ENCODE data around the gene INO80D.

- TF ChIP-seq FOXM1 (CRISPR knock-in tag; IDR thresholded peaks at IDR 0.05) (no peak), CTCF (CRISPR knock-in tag; IDR thresholded peaks at IDR 0.05) (no peak), ZNF10 (CRISPR knock-in tag; IDR thresholded peaks at IDR 0.05; ENCODE audit: borderline replicate concordance, low read depth) (no peak)
These were observed 19.1 kb upstream of the INO80D start for GRCh38 chr2:206105038-206105437.

Measured in HepG2 (cell line).